WTC11 (cell line): ENCODE results near the gene LSM11. TPM values are rescaled to one million over a fixed set of nuclear protein-coding genes. Genes with fewer than 3 reads are reported as not detected.

Experiments
- ATAC-seq: fragments of 200-7000 bp; cut with Tn5 transposase; 2 replicates; pipeline ENCODE4 v1.10.0; 2021; ENCODE audit warnings: mild to moderate bottlenecking, moderate library complexity
- CTCF ChIA-PET: fragments of 300-600 bp; sonication (Branson Sonifier 250); formaldehyde crosslinking; loops from one replicate; lab custom pipeline; 2021; ENCODE audit warnings: antibody characterized with exemption; lab: Charles Lee
- POLR2A ChIA-PET: fragments of 350-600 bp; sonication (Branson Sonifier 250); formaldehyde crosslinking; loops from one replicate; lab custom pipeline; 2021; ENCODE audit warnings: antibody characterized with exemption; lab: Charles Lee
- DNase-seq: peaks from one replicate; pipeline ENCODE4 v3.0.0; 2021; ENCODE audit warnings: low spot score
- H3K27ac Mint-ChIP-seq: 2 replicates; pipeline ENCODE4 v1.8.0; 2021; ENCODE audit warnings: mixed read lengths
- H3K27me3 Mint-ChIP-seq: 2 replicates; pipeline ENCODE4 v1.8.0; 2021; ENCODE audit warnings: low read depth, mild to moderate bottlenecking, moderate library complexity, mixed read lengths
- H3K36me3 Mint-ChIP-seq: 2 replicates; pipeline ENCODE4 v1.8.0; 2021; ENCODE audit warnings: mixed read lengths
- H3K4me1 Mint-ChIP-seq: 2 replicates; pipeline ENCODE4 v1.8.0; 2022; ENCODE audit warnings: mixed read lengths
- H3K4me3 Mint-ChIP-seq: 2 replicates; pipeline ENCODE4 v1.8.0; 2021; ENCODE audit warnings: mild to moderate bottlenecking, moderate library complexity, mixed read lengths
- H3K9me3 Mint-ChIP-seq: 2 replicates; pipeline ENCODE4 v1.8.0; 2021; ENCODE audit warnings: mixed read lengths
- ATF2 ChIP-seq: sonication (generic); formaldehyde crosslinking; IDR thresholded peaks from 2 replicates; pipeline ENCODE4 v1.8.1; 2022; ENCODE audit warnings: low read depth, missing genetic modification reagents, borderline replicate concordance
- CREM ChIP-seq: sonication (generic); formaldehyde crosslinking; IDR thresholded peaks from 2 replicates; pipeline ENCODE4 v1.8.1; 2022; ENCODE audit warnings: mild to moderate bottlenecking, missing genetic modification reagents, moderate library complexity
- E2F1 ChIP-seq: sonication (generic); formaldehyde crosslinking; IDR thresholded peaks from 2 replicates; pipeline ENCODE4 v1.8.0; 2022; ENCODE audit warnings: mild to moderate bottlenecking, missing genetic modification reagents
- EMX1 ChIP-seq: fragments of 250-450 bp; sonication (Bioruptor Pico); IDR thresholded peaks from 2 replicates; pipeline ENCODE4 v1.8.0; 2021; ENCODE audit warnings: mild to moderate bottlenecking
- FOXJ3 ChIP-seq: sonication (generic); formaldehyde crosslinking; IDR thresholded peaks from 2 replicates; pipeline ENCODE4 v1.9.0; 2021; ENCODE audit warnings: missing genetic modification reagents, mild to moderate bottlenecking, borderline replicate concordance
- GABPB1 ChIP-seq: sonication (generic); formaldehyde crosslinking; IDR thresholded peaks from 2 replicates; pipeline ENCODE4 v1.8.1; 2023; ENCODE audit warnings: mild to moderate bottlenecking, missing genetic modification reagents
- GRHL2 ChIP-seq: fragments of 250-450 bp; sonication (Bioruptor Pico); IDR thresholded peaks from 2 replicates; pipeline ENCODE4 v1.8.0; 2022; ENCODE audit warnings: mild to moderate bottlenecking, moderate library complexity; ENCODE audit not compliant: insufficient replicate concordance, severe bottlenecking
- NFATC4 ChIP-seq: fragments of 250-450 bp; sonication (Bioruptor Pico); IDR thresholded peaks from 2 replicates; pipeline ENCODE4 v1.9.0; 2021; ENCODE audit warnings: mild to moderate bottlenecking
- NFE2L1 ChIP-seq: sonication (generic); formaldehyde crosslinking; IDR thresholded peaks from 2 replicates; pipeline ENCODE4 v1.8.1; 2023; ENCODE audit warnings: missing genetic modification reagents
- PRDM15 ChIP-seq: sonication (generic); formaldehyde crosslinking; IDR thresholded peaks from 2 replicates; pipeline ENCODE4 v1.8.0; 2022; ENCODE audit warnings: missing genetic modification reagents
- SMAD4 ChIP-seq: sonication (generic); formaldehyde crosslinking; IDR thresholded peaks from 2 replicates; pipeline ENCODE4 v1.8.0; 2022; ENCODE audit warnings: mild to moderate bottlenecking, missing genetic modification reagents
- SOX15 ChIP-seq: fragments of 250-450 bp; sonication (Bioruptor Pico); IDR thresholded peaks from 2 replicates; pipeline ENCODE4 v1.9.0; 2021; ENCODE audit warnings: mild to moderate bottlenecking
- STAT6 ChIP-seq: sonication (generic); formaldehyde crosslinking; conservative IDR thresholded peaks from 2 replicates; pipeline ENCODE4 v1.8.1; 2023; ENCODE audit warnings: mild to moderate bottlenecking, low read depth, missing genetic modification reagents, moderate library complexity
- TCF7 ChIP-seq: sonication (generic); formaldehyde crosslinking; IDR thresholded peaks from 2 replicates; pipeline ENCODE4 v1.8.0; 2022; ENCODE audit warnings: mild to moderate bottlenecking, low read depth, missing genetic modification reagents, moderate library complexity
- TEAD1 ChIP-seq: sonication (generic); formaldehyde crosslinking; IDR thresholded peaks from 2 replicates; pipeline ENCODE4 v1.8.0; 2022; ENCODE audit warnings: mild to moderate bottlenecking, missing genetic modification reagents
- TEAD4 ChIP-seq: sonication (generic); formaldehyde crosslinking; IDR thresholded peaks from 2 replicates; pipeline ENCODE4 v1.8.0; 2022; ENCODE audit warnings: mild to moderate bottlenecking, missing genetic modification reagents
- TP53 ChIP-seq: sonication (generic); formaldehyde crosslinking; IDR thresholded peaks from 2 replicates; pipeline ENCODE4 v1.8.1; 2023; ENCODE audit warnings: mild to moderate bottlenecking, missing genetic modification reagents
- ZBTB21 ChIP-seq: sonication (generic); formaldehyde crosslinking; IDR thresholded peaks from 2 replicates; pipeline ENCODE4 v1.8.1; 2023; ENCODE audit warnings: mild to moderate bottlenecking, missing genetic modification reagents, borderline replicate concordance
- ZNF121 ChIP-seq: sonication (generic); formaldehyde crosslinking; IDR thresholded peaks from 2 replicates; pipeline ENCODE4 v1.8.0; 2023; ENCODE audit warnings: missing genetic modification reagents
- ZNF232 ChIP-seq: sonication (generic); formaldehyde crosslinking; IDR thresholded peaks from 2 replicates; pipeline ENCODE4 v1.8.0; 2022; ENCODE audit warnings: mild to moderate bottlenecking, missing genetic modification reagents
- ZNF396 ChIP-seq: fragments of 250-450 bp; sonication (Bioruptor Pico); IDR thresholded peaks from 2 replicates; pipeline ENCODE4 v1.8.0; 2021; ENCODE audit warnings: mild to moderate bottlenecking, moderate library complexity, borderline replicate concordance
- ZNF423 ChIP-seq: fragments of 250-450 bp; sonication (Bioruptor Pico); IDR thresholded peaks from 2 replicates; pipeline ENCODE4 v2.1.2; 2022; ENCODE audit warnings: mild to moderate bottlenecking, moderate library complexity
- total RNA-seq: library from RNA; stranded (reverse); gene quantifications from 3 replicates; pipeline ENCODE4 v1.2.3, GENCODE V29; 2021

The LSM11 gene
- total RNA-seq, 1 experiment from 2014 or later = 5.2 TPM

- no peaks in the 10 kb centered on the region for H3K36me3 Mint-ChIP-seq
- TF ChIP-seq CREM (CRISPR knock-in tag) (no peak), FOXJ3 (no peak), ZBTB21 (CRISPR knock-in tag) (no peak), ZNF396 (CRISPR knock-in tag) (no peak), TEAD4 (CRISPR knock-in tag) (no peak), TCF7 (CRISPR knock-in tag) (no peak), PRDM15 (CRISPR knock-in tag) (no peak), SMAD4 (CRISPR knock-in tag) (no peak), ZNF121 (CRISPR knock-in tag) (no peak)
- H3K9me3 Mint-ChIP-seq = no peaks in the 10 kb centered on the region
- no peaks in the 10 kb centered on the region for H3K27me3 Mint-ChIP-seq
- peaks cover 7% of the 10 kb centered on the region for H3K4me1 Mint-ChIP-seq
- no peak overlapping the region for H3K27ac Mint-ChIP-seq
- CTCF ChIA-PET = no interaction called here
- no peak overlapping the region for H3K4me3 Mint-ChIP-seq
- no peak for DNase-seq
- POLR2A ChIA-PET = no interaction called here
- ATAC-seq = no peak
Measured at GRCh38 chr5:157779221-157779620, 35.7 kb downstream of the LSM11 start.

- no peak for DNase-seq
- no peaks in the 10 kb centered on the region for H3K27me3 Mint-ChIP-seq
- ChIA-PET CTCF (no interaction called here), POLR2A (no interaction called here)
- H3K36me3 Mint-ChIP-seq = peaks cover 22% of the 10 kb centered on the region
- peaks cover 7% of the 10 kb centered on the region for H3K4me1 Mint-ChIP-seq
- ATAC-seq = no peak
- no peaks in the 10 kb centered on the region for H3K9me3 Mint-ChIP-seq
- no peak overlapping the region for H3K27ac Mint-ChIP-seq
- no peak for TF ChIP-seq GABPB1 (CRISPR knock-in tag)
- TF ChIP-seq NFATC4 (CRISPR knock-in tag) = no peak
- TF ChIP-seq ZNF423 = no peak
- no peak for TF ChIP-seq FOXJ3
- no peak for TF ChIP-seq TEAD1 (CRISPR knock-in tag)
- no peak for TF ChIP-seq GRHL2
- no peak for TF ChIP-seq ZNF396 (CRISPR knock-in tag)
- no peak for TF ChIP-seq STAT6 (CRISPR knock-in tag)
- TF ChIP-seq NFE2L1 (CRISPR knock-in tag) = no peak
- TF ChIP-seq EMX1 (CRISPR knock-in tag) = no peak
- no peak for TF ChIP-seq ZNF232
- no peak for TF ChIP-seq E2F1 (CRISPR knock-in tag)
- TF ChIP-seq TP53 = no peak
- no peak for TF ChIP-seq CREM (CRISPR knock-in tag)
- TF ChIP-seq ATF2 (CRISPR knock-in tag) = no peak
- TF ChIP-seq SOX15 = no peak
- H3K4me3 Mint-ChIP-seq = no peak overlapping the region
Measured at GRCh38 chr5:157785801-157786200, 42.3 kb downstream of the LSM11 start.
